Measurements from ENCODE around the gene TAF3. TPM values are rescaled to one million over a fixed set of nuclear protein-coding genes. Genes with fewer than 3 reads are reported as not detected.

Gene TAF3
- total RNA-seq, 1 donor from 2014 or later: 6.2 TPM

DNA sequence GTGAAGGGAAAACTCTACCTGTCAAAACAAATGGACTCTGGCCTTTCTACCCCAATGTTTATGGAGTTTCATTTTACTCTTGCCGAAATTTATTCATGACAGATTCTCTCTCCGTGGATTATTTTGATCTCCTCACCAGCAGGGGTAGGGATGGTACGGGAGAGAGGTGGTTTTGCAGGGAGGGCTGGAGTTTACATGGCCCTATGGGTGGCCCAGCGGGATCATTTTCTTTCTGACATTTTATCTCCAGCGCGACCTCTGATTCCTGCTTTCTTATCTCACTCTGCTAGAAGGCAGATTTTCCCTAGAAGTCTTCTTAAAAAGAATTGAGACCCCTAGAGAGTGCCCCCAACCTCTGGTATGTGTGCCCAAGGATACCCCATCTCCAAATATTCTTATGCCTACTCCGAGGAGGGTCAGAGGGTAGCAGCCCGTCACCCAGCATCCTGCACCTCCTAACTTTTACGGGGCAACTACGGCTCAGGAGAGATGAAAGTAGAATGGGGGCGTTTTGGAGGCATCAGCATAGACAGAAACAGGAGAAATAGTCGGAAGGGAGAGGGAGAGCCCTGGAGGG lies 226.1 kb downstream of the TAF3 start:
- no peak overlapping the region for H3K27ac Mint-ChIP-seq (ENCODE audit: unreplicated experiment)
- H3K4me1 Mint-ChIP-seq (ENCODE audit: low read depth): peaks cover 21% of the 10 kb centered on the region
- H3K27me3 Mint-ChIP-seq (ENCODE audit: low read depth): peaks cover 86% of the 10 kb centered on the region
- H3K36me3 Mint-ChIP-seq (ENCODE audit: low read depth): peaks cover 3% of the 10 kb centered on the region
- no peak overlapping the region for H3K4me3 Mint-ChIP-seq (ENCODE audit: unreplicated experiment)
- TF ChIP-seq, protein P1, sequence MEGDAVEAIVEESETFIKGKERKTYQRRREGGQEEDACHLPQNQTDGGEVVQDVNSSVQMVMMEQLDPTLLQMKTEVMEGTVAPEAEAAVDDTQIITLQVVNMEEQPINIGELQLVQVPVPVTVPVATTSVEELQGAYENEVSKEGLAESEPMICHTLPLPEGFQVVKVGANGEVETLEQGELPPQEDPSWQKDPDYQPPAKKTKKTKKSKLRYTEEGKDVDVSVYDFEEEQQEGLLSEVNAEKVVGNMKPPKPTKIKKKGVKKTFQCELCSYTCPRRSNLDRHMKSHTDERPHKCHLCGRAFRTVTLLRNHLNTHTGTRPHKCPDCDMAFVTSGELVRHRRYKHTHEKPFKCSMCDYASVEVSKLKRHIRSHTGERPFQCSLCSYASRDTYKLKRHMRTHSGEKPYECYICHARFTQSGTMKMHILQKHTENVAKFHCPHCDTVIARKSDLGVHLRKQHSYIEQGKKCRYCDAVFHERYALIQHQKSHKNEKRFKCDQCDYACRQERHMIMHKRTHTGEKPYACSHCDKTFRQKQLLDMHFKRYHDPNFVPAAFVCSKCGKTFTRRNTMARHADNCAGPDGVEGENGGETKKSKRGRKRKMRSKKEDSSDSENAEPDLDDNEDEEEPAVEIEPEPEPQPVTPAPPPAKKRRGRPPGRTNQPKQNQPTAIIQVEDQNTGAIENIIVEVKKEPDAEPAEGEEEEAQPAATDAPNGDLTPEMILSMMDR (IDR thresholded peaks at IDR 0.05): no peak
- no peaks in the 10 kb centered on the region for H3K9me3 Mint-ChIP-seq (ENCODE audit: low read depth)
- no peak for DNase-seq (ENCODE audit: low spot score)

- Mint-ChIP-seq H3K27ac (ENCODE audit: unreplicated experiment) (no peak overlapping the region), H3K4me1 (ENCODE audit: low read depth) (peaks cover 21% of the 10 kb centered on the region), H3K4me3 (ENCODE audit: unreplicated experiment) (peak overlapping the region; percentile 62), H3K27me3 (ENCODE audit: low read depth) (peaks cover 79% of the 10 kb centered on the region), H3K9me3 (ENCODE audit: low read depth) (no peaks in the 10 kb centered on the region), H3K36me3 (ENCODE audit: low read depth) (peaks cover 3% of the 10 kb centered on the region)
- TF ChIP-seq, protein P1 (IDR thresholded peaks at IDR 0.05): no peak
- DNase-seq (ENCODE audit: low spot score): no peak
These were observed 226.8 kb downstream of the TAF3 start for GRCh38 chr10:8044908-8045725.

- TF ChIP-seq, protein P1 (IDR thresholded peaks at IDR 0.05): no peak
- no peaks in the 10 kb centered on the region for H3K9me3 Mint-ChIP-seq (ENCODE audit: low read depth)
- no peak overlapping the region for H3K27ac Mint-ChIP-seq (ENCODE audit: unreplicated experiment)
- H3K36me3 Mint-ChIP-seq (ENCODE audit: low read depth): peaks cover 3% of the 10 kb centered on the region
- no peak overlapping the region for H3K4me3 Mint-ChIP-seq (ENCODE audit: unreplicated experiment)
- DNase-seq (ENCODE audit: low spot score): no peak
- H3K27me3 Mint-ChIP-seq (ENCODE audit: low read depth): peaks cover 74% of the 10 kb centered on the region
- H3K4me1 Mint-ChIP-seq (ENCODE audit: low read depth): peaks cover 23% of the 10 kb centered on the region
These were observed 227.6 kb downstream of the TAF3 start for GRCh38 chr10:8045726-8046494.

GRCh38 chr10:8047452-8048280 lies 229.4 kb downstream of the TAF3 start:
- TF ChIP-seq, protein P1 (IDR thresholded peaks at IDR 0.05): no peak
- no peak overlapping the region for H3K27ac Mint-ChIP-seq (ENCODE audit: unreplicated experiment)
- H3K4me3 Mint-ChIP-seq (ENCODE audit: unreplicated experiment): no peak overlapping the region

More at GRCh38 chr10:8047452-8048280, 229.4 kb downstream of the TAF3 start:
- peaks cover 67% of the 10 kb centered on the region for H3K27me3 Mint-ChIP-seq (ENCODE audit: low read depth)
- H3K4me1 Mint-ChIP-seq (ENCODE audit: low read depth): peaks cover 30% of the 10 kb centered on the region
- no peaks in the 10 kb centered on the region for H3K9me3 Mint-ChIP-seq (ENCODE audit: low read depth)
- no peak for DNase-seq (ENCODE audit: low spot score)
- peaks cover 3% of the 10 kb centered on the region for H3K36me3 Mint-ChIP-seq (ENCODE audit: low read depth)

Measured in chondrocyte (in vitro differentiated cells).